SU-DHL-6 (cell line): ENCODE measurements around the gene SLC46A3.

ENCODE experiments used
- CTCF ChIP-seq: fragments of 200-600 bp; sonication (generic); IDR thresholded peaks from one replicate; pipeline ENCODE4 v1.5.1; 2017; ENCODE audit warnings: antibody characterized with exemption, mild to moderate bottlenecking, low read length, moderate library complexity; ENCODE audit not compliant: insufficient read depth, poor library complexity, severe bottlenecking
- EZH2phosphoT487 ChIP-seq: fragments of 200-600 bp; sonication (generic), shearing (Covaris generic); conservative IDR thresholded peaks from 2 replicates; pipeline ENCODE4 v1.6.1; 2018; ENCODE audit warnings: mild to moderate bottlenecking, antibody characterized with exemption, low read length, moderate library complexity, mixed read lengths

GRCh38 chr13:28753208-28753892, 34.6 kb upstream of the SLC46A3 start:
- TF ChIP-seq CTCF (no peak), EZH2phosphoT487 (no peak)
